Measurements from ENCODE around the gene APPL2.

DNA sequence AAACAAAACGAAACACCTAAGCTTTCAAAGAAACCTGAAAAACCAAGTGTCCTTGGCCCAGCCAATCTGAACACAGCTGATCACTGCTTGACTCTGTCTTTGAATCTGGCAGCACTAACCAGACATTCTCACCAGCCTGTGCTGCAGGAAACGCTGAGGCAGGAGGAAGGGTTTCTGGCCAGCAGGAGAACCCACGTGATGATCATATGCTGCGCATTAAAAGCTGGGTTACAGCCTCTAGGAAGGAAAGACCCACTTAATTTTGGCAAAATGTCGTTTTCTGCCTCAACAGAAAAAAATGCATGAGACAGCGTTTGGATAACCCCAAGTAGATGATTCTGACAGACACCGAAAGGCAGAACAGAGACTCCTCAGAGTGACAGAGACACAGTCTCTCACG is 9.8 kb downstream of the APPL2 start:
- TF ChIP-seq CTCF (IDR thresholded peaks at IDR 0.05) (no peak), POLR2A (IDR thresholded peaks at IDR 0.05) (peak in 1 of 4 donors; percentile 13)

All from esophagus squamous epithelium (tissue), 4 donors.